ENCODE data around the gene CELF3.
"Not testable (repeated sequence)": the region's sequence is repeated elsewhere in the genome, so short reads cannot be mapped to it uniquely, and the experiment has no call there.

CELF3 gene

DNA sequence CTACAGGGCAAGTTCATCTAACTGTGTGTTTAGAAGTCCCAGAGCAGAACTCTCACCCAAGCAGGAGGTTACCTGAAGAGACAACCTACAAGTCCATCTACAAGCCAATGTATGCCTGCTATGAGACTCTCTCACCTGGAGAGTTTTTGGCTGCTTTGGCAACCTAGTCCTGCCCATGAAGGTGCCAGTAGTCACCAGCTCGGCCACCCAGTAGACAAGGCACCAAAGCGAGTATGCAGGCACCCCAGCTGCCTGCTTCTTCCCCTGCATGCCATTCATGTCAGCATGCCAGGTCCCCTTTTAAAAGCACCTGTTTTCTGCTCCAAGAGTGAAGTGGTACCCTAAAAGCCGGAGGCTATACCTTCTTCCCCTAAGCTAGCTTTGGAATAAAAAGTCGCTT, 24.9 kb upstream of the CELF3 start:
- TF ChIP-seq, protein P1, sequence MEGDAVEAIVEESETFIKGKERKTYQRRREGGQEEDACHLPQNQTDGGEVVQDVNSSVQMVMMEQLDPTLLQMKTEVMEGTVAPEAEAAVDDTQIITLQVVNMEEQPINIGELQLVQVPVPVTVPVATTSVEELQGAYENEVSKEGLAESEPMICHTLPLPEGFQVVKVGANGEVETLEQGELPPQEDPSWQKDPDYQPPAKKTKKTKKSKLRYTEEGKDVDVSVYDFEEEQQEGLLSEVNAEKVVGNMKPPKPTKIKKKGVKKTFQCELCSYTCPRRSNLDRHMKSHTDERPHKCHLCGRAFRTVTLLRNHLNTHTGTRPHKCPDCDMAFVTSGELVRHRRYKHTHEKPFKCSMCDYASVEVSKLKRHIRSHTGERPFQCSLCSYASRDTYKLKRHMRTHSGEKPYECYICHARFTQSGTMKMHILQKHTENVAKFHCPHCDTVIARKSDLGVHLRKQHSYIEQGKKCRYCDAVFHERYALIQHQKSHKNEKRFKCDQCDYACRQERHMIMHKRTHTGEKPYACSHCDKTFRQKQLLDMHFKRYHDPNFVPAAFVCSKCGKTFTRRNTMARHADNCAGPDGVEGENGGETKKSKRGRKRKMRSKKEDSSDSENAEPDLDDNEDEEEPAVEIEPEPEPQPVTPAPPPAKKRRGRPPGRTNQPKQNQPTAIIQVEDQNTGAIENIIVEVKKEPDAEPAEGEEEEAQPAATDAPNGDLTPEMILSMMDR (IDR thresholded peaks at IDR 0.05; ENCODE audit: low read depth, low read length, missing control alignments), result no peak
- no peak overlapping the region for H3K4me3 ChIP-seq (ENCODE audit: low read depth, low read length)
- DNase-seq (ENCODE audit: low read depth), result no peak

DNA sequence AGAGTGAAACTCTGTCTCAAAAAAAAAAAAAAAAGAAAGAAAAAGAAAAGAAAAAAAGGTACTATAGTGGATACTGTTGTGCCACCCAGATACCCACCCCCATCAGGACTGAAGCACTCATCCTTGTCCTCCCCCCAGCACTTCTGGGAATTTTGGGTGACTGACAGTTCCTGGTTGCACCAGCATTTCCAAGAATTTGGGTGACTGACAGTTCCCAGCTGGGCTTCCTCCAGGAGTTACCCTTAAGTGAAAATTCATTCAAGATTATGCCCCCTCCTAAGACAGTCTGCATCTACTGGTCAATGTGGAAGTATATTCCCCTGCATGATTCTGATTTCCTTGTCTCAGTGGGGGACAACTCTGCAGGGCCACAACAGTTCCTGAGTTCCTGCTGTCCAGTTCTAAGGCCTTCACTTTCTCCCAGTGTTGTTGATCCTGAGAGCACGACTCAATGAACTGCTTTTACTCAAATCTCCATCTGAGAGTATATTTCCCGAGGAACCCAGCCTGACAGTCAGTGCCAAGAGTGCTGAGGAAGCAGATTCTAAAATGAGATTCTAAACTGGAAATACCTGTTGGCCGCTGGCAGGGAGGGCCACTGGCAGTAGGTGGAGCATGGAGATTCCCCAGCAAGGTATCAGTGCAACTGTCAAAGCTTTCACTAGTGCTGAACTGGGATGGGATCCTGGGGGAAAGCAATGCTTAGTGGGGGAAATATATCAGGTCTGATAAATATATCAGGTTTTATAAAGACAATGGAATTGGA, 23.2 kb upstream of the CELF3 start:
- H3K4me3 ChIP-seq (ENCODE audit: low read depth, low read length), result no peak overlapping the region
- TF ChIP-seq, protein P1 (IDR thresholded peaks at IDR 0.05; ENCODE audit: low read depth, low read length, missing control alignments), result no peak
- DNase-seq (ENCODE audit: low read depth), result no peak

- no peak for DNase-seq (ENCODE audit: low read depth)
- no peak overlapping the region for H3K4me3 ChIP-seq (ENCODE audit: low read depth, low read length)
- TF ChIP-seq, protein P1 (IDR thresholded peaks at IDR 0.05; ENCODE audit: low read depth, low read length, missing control alignments), result no peak
Measured at GRCh38 chr1:151737479-151737878, 20.9 kb upstream of the CELF3 start.

DNA sequence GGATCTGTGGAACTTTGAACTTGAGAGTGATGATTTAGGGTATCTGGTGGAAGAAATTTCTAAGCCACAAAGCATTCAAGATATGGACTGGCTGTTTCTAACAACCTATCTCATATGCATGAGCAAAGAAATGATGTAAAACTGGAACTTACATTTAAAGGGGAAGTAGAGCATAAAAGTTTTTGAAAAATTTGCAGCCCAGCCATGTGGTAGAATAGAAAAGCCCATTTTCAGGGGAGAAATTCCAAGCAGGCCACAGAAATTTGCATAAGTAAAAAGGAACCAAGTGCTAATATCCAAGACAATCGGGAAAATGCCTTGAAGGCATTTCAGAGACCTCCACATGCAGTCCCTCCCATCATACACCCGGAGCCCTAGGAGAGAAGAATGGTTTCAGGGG, 20.4 kb upstream of the CELF3 start:
- TF ChIP-seq, protein P1 (IDR thresholded peaks at IDR 0.05; ENCODE audit: low read depth, low read length, missing control alignments), result no peak
- H3K4me3 ChIP-seq (ENCODE audit: low read depth, low read length), result no peak overlapping the region

GRCh38 chr1:151733995-151734394, 17.4 kb upstream of the CELF3 start:
- H3K4me3 ChIP-seq (ENCODE audit: low read depth, low read length); DNase-seq (ENCODE audit: low read depth): not testable (repeated sequence)

More for the DNA sequence above, 20.4 kb upstream of the CELF3 start:
- DNase-seq (ENCODE audit: low read depth), result no peak

DNA sequence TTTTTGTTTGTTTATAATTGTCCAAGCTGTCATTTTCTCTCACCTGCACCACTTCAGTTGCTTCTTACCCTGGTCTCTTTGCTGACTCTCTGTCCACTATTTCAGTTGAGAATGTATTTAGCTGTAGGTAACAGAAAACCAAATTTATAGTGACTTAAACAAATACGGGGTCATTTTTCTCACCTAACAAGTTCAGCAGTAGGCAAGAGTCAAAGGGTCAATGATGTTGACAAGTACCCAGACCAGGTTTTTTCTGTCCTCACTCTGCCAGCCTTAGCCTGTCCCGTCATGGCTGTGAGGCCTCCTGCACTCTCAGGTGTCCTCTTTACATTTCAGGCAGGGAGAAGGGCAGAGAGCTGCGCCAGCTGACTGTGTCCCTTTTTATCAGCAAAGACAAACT, 16.5 kb upstream of the CELF3 start:
- TF ChIP-seq, protein P1 (IDR thresholded peaks at IDR 0.05; ENCODE audit: low read depth, low read length, missing control alignments), result no peak
- no peak overlapping the region for H3K4me3 ChIP-seq (ENCODE audit: low read depth, low read length)
- no peak for DNase-seq (ENCODE audit: low read depth)

- H3K4me3 ChIP-seq (ENCODE audit: low read depth, low read length), result no peak overlapping the region
- TF ChIP-seq, protein P1 (IDR thresholded peaks at IDR 0.05; ENCODE audit: low read depth, low read length, missing control alignments), result no peak
Measured at GRCh38 chr1:151729966-151730291, 13.3 kb upstream of the CELF3 start.

More at GRCh38 chr1:151729966-151730291, 13.3 kb upstream of the CELF3 start:
- no peak for DNase-seq (ENCODE audit: low read depth)
